ENCODE measurements around the gene SLC45A1.

GRCh38 chr1:8360493-8361197 lies 42.7 kb downstream of the SLC45A1 start:
- no peak for TF ChIP-seq POLR2AphosphoS5 (IDR thresholded peaks at IDR 0.05)
- TF ChIP-seq, protein P1, sequence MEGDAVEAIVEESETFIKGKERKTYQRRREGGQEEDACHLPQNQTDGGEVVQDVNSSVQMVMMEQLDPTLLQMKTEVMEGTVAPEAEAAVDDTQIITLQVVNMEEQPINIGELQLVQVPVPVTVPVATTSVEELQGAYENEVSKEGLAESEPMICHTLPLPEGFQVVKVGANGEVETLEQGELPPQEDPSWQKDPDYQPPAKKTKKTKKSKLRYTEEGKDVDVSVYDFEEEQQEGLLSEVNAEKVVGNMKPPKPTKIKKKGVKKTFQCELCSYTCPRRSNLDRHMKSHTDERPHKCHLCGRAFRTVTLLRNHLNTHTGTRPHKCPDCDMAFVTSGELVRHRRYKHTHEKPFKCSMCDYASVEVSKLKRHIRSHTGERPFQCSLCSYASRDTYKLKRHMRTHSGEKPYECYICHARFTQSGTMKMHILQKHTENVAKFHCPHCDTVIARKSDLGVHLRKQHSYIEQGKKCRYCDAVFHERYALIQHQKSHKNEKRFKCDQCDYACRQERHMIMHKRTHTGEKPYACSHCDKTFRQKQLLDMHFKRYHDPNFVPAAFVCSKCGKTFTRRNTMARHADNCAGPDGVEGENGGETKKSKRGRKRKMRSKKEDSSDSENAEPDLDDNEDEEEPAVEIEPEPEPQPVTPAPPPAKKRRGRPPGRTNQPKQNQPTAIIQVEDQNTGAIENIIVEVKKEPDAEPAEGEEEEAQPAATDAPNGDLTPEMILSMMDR (IDR thresholded peaks at IDR 0.05), result no peak
- TF ChIP-seq POLR2A (IDR thresholded peaks at IDR 0.05), result no peak
